Gastroesophageal sphincter (tissue), 3 donors: Measurements from ENCODE around the gene PLCL1.

Source experiments
- POLR2AphosphoS5 ChIP-seq: sonication (generic); formaldehyde crosslinking; IDR thresholded peaks from one replicate; pipeline ENCODE4 v1.6.1; 2017; ENCODE audit warnings: antibody characterized with exemption
- TF ChIP-seq, protein P1 (sequence below), 4 experiments: fragments of 200-600 bp in 2 of 4; fragments of 450-650 bp in 2 of 4; sonication (generic) in 1 of 4; IDR thresholded peaks; one replicate each; pipeline ENCODE4 v1.5.1; 2017 to 2019; ENCODE audit warnings: antibody characterized with exemption in 4 of 4, mild to moderate bottlenecking in 2 of 4, moderate library complexity in 2 of 4

DNA sequence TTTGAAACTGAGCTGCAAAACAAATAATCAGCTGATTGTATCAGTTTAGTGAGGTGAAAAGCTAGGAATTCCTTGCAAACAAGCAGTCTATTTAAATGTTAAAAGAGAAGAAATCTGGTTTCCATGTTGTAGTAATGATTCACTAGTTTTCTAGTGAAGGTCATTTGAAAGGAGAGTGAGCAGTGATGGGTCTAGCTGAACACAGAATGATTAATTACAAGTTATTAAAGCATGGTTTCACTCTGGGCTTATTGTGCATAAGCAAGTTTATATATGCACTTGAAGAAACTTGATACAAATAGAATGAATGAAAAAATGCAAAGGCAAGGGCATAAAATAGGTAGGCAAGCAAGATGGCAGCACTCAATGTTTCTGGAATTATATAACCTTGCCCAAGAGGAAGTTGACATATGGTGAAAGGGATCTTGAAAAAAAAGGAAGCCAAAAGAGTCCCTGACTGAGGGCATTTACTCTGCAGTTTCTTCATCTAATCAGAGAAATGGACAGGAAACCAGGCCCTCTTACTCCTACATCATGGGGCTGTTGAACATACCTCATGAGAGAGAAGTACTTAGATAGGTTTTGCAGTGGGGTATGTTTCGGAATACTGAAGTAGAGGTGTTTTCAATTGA, 53.2 kb downstream of the PLCL1 start:
- TF ChIP-seq, protein P1, sequence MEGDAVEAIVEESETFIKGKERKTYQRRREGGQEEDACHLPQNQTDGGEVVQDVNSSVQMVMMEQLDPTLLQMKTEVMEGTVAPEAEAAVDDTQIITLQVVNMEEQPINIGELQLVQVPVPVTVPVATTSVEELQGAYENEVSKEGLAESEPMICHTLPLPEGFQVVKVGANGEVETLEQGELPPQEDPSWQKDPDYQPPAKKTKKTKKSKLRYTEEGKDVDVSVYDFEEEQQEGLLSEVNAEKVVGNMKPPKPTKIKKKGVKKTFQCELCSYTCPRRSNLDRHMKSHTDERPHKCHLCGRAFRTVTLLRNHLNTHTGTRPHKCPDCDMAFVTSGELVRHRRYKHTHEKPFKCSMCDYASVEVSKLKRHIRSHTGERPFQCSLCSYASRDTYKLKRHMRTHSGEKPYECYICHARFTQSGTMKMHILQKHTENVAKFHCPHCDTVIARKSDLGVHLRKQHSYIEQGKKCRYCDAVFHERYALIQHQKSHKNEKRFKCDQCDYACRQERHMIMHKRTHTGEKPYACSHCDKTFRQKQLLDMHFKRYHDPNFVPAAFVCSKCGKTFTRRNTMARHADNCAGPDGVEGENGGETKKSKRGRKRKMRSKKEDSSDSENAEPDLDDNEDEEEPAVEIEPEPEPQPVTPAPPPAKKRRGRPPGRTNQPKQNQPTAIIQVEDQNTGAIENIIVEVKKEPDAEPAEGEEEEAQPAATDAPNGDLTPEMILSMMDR (IDR thresholded peaks at IDR 0.05), result no peak
- TF ChIP-seq POLR2AphosphoS5, result no peak
